SKM-1 treated with dmso at 0.1 percent for 144 hours (cell line): ENCODE measurements around the gene NAIP.
"Not testable (repeated sequence)": the region's sequence is repeated elsewhere in the genome, so short reads cannot be mapped to it uniquely, and the experiment has no call there.

Experiments
- DNase-seq: peaks from one replicate; lab custom pipeline; 2025; ENCODE audit not compliant: unreplicated experiment; lab: John Stamatoyannopoulos, UW

The NAIP gene

DNA sequence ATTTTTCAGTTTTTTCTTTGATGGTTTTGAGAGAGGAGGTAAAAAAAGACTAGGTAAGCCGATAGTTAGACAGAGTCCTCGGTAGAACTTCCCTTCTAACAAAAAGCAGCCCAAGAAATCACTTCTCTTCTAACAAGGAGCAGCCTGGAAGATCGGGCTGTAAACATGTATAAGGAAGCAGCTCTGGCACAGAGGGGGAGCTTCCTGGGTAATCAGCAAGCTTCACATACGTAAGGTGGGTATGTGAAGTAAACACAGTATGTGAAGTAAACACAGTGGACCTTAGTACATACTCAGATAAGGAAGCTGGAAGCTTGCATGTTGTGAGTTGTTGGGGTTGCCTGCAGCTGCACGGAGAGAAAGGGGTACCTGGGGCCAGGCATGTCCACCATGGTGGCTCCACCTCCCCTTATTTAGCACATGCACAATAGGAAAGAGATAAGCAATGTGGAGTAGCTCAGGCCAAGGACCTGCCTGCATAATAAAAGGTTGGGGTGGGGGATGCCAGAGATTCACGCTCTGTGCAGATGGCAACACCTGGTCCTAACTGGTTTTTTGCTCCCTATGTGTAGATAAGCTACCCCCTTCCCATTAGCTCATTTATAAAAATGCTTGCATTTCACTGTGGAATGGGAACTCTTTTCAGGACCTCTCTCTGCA, 93.3 kb downstream of the NAIP start:
- not testable (repeated sequence) for DNase-seq

DNA sequence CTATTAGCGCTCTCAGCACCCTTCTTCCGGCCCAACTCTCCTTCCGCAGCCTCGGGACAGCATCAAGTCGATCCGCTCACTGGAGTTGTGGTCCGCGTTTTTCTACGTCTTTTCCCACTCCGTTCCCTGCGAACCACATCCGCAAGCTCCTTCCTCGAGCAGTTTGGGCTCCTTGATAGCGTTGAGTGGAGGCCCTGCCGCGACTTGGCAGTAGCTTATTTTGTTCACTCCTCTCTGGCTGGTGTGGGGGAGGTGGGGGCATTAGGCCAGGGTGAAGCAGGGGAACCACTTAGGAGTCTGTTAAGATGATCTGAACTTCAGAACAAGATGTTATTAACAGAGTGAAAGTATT, 100.0 kb downstream of the NAIP start:
- DNase-seq = not testable (repeated sequence)
